GM23338 (cell line): ENCODE data around the gene MMP24OS. TPM values are rescaled to one million over a fixed set of nuclear protein-coding genes. Genes with fewer than 3 reads are reported as not detected.

ENCODE experiments used
- ATAC-seq: fragments of 200-7000 bp; cut with Tn5 transposase; 3 replicates; pipeline ENCODE4 v1.9.1; 2020
- DNase-seq: peaks from one replicate; pipeline ENCODE4 v3.0.0-alpha.2; 2015; ENCODE audit warnings: low spot score
- H2AFZ ChIP-seq: fragments of 200-600 bp; sonication (generic); 2 replicates; pipeline ENCODE4 v1.8.0; 2016; ENCODE audit warnings: antibody characterized with exemption, mild to moderate bottlenecking, moderate library complexity
- H3F3A ChIP-seq: fragments of 200-600 bp; sonication (generic); replicated peaks from 2 replicates; pipeline ENCODE4 v1.8.0; 2017; ENCODE audit warnings: antibody characterized with exemption, mixed run types, low read depth
- H3K27ac ChIP-seq: fragments of 200-600 bp; sonication (generic); 2 replicates; pipeline ENCODE4 v1.6.1; 2016; ENCODE audit warnings: low read depth
- H3K27me3 ChIP-seq: fragments of 200-600 bp; sonication (generic); 2 replicates; pipeline ENCODE4 v1.8.0; 2016; ENCODE audit warnings: mild to moderate bottlenecking, mixed run types, moderate library complexity; ENCODE audit not compliant: insufficient read depth
- H3K36me3 ChIP-seq: fragments of 200-600 bp; sonication (generic); 2 replicates; pipeline ENCODE4 v1.8.0; 2016; ENCODE audit warnings: mild to moderate bottlenecking; ENCODE audit not compliant: insufficient read depth
- H3K4me1 ChIP-seq: fragments of 200-600 bp; sonication (generic); 2 replicates; pipeline ENCODE4 v1.8.0; 2016; ENCODE audit warnings: mild to moderate bottlenecking, moderate library complexity; ENCODE audit not compliant: insufficient read depth
- H3K4me2 ChIP-seq: fragments of 200-600 bp; sonication (generic); 2 replicates; pipeline ENCODE4 v1.7.1; 2017; ENCODE audit warnings: mixed run types
- H3K4me3 ChIP-seq: fragments of 200-600 bp; sonication (generic); 2 replicates; pipeline ENCODE4 v1.6.1; 2016; ENCODE audit warnings: mixed run types
- H3K79me2 ChIP-seq: fragments of 200-600 bp; sonication (generic); replicated peaks from 2 replicates; pipeline ENCODE4 v1.8.0; 2017; ENCODE audit warnings: mild to moderate bottlenecking; ENCODE audit not compliant: insufficient read depth
- H3K9me2 ChIP-seq: fragments of 200-600 bp; sonication (generic); 2 replicates; pipeline ENCODE4 v1.8.0; 2017; ENCODE audit not compliant: insufficient read depth
- H4K20me1 ChIP-seq: fragments of 200-600 bp; sonication (generic); replicated peaks from 2 replicates; pipeline ENCODE4 v1.8.0; 2017; ENCODE audit warnings: mild to moderate bottlenecking; ENCODE audit not compliant: insufficient read depth
- H3K27ac Mint-ChIP-seq: 2 replicates; pipeline ENCODE4 v1.8.0; 2020; ENCODE audit warnings: inconsistent platforms, mild to moderate bottlenecking, moderate library complexity, mixed read lengths
- H3K27me3 Mint-ChIP-seq: 3 replicates; pipeline ENCODE4 v1.8.0; 2022; ENCODE audit warnings: low read depth, mild to moderate bottlenecking, moderate library complexity, mixed read lengths, inconsistent platforms; ENCODE audit not compliant: insufficient read depth, poor library complexity
- H3K36me3 Mint-ChIP-seq: 3 replicates; pipeline ENCODE4 v1.8.0; 2021; ENCODE audit warnings: low read depth, mild to moderate bottlenecking, inconsistent platforms, moderate library complexity, mixed read lengths
- H3K4me1 Mint-ChIP-seq: 3 replicates; pipeline ENCODE4 v1.8.0; 2020; ENCODE audit warnings: mild to moderate bottlenecking, inconsistent platforms, mixed read lengths
- H3K4me3 Mint-ChIP-seq: 3 replicates; pipeline ENCODE4 v1.8.0; 2021; ENCODE audit warnings: moderate library complexity, mild to moderate bottlenecking, inconsistent platforms, mixed read lengths
- H3K9me3 Mint-ChIP-seq: 3 replicates; pipeline ENCODE4 v1.8.0; 2020; ENCODE audit warnings: moderate library complexity, mild to moderate bottlenecking, inconsistent platforms, mixed read lengths
- CREB1 ChIP-seq: fragments of 250-450 bp; sonication (Bioruptor Pico); IDR thresholded peaks from 2 replicates; pipeline ENCODE4 v1.5.0; 2020; ENCODE audit warnings: low read depth, mild to moderate bottlenecking, moderate library complexity
- CTCF ChIP-seq, 2 experiments: fragments of 200-600 bp in 1 of 2; sonication (generic) in 1 of 2; conservative IDR thresholded peaks; 2 replicates each; pipeline versions ENCODE4 v1.5.1 to v1.6.1; 2016 to 2017; ENCODE audit warnings: antibody characterized with exemption in 2 of 2, low read depth in 2 of 2, mild to moderate bottlenecking in 2 of 2, moderate library complexity in 1 of 2
- ETS1 ChIP-seq: IDR thresholded peaks from 2 replicates; pipeline ENCODE4 v1.6.1; 2016; ENCODE audit warnings: antibody characterized with exemption
- EZH2 ChIP-seq: fragments of 200-600 bp; sonication (generic); IDR thresholded peaks from one replicate; pipeline ENCODE4 v1.8.0; 2017; ENCODE audit warnings: antibody characterized with exemption, mild to moderate bottlenecking, low read depth; ENCODE audit not compliant: unreplicated experiment
- EZH2phosphoT487 ChIP-seq: fragments of 200-600 bp; sonication (generic); IDR thresholded peaks from one replicate; pipeline ENCODE4 v1.8.1; 2018; ENCODE audit warnings: antibody characterized with exemption; ENCODE audit not compliant: unreplicated experiment
- JUNB ChIP-seq: IDR thresholded peaks from one replicate; pipeline ENCODE4 v1.6.1; 2016; ENCODE audit warnings: antibody characterized with exemption; ENCODE audit not compliant: unreplicated experiment
- NANOG ChIP-seq: IDR thresholded peaks from 2 replicates; pipeline ENCODE4 v1.6.1; 2016; ENCODE audit warnings: antibody characterized with exemption, borderline replicate concordance
- POLR2AphosphoS5 ChIP-seq: IDR thresholded peaks from 2 replicates; pipeline ENCODE4 v1.6.1; 2016; ENCODE audit warnings: antibody characterized with exemption, low read depth
- REST ChIP-seq: IDR thresholded peaks from one replicate; pipeline ENCODE4 v1.6.1; 2018; ENCODE audit warnings: antibody characterized with exemption; ENCODE audit not compliant: unreplicated experiment
- STAT1 ChIP-seq: IDR thresholded peaks from one replicate; pipeline ENCODE4 v1.6.1; 2016; ENCODE audit warnings: antibody characterized with exemption; ENCODE audit not compliant: unreplicated experiment
- ZNF462 ChIP-seq: fragments of 250-450 bp; sonication (Bioruptor Pico); IDR thresholded peaks from 2 replicates; pipeline ENCODE4 v1.5.0; 2020; ENCODE audit warnings: mild to moderate bottlenecking, moderate library complexity
- polyA plus RNA-seq: library from polyadenylated mRNA; unstranded; fragments of >200 nt; fragmentation: Nextera tagmentation; extraction: Ambion mirVana; gene quantifications from 2 replicates; pipeline ENCODE4 v1.2.1, GENCODE V29; 2016
- total RNA-seq: library from RNA; depleted of rRNA; stranded (reverse); fragments of >200 nt; shearing (Covaris generic); gene quantifications from 2 replicates; pipeline ENCODE4 v1.2.3, GENCODE V29; 2014

The MMP24OS gene
- total and polyA plus RNA-seq, 2 experiments from 2014 or later = 10.5 to 25.4 TPM

- TF ChIP-seq EZH2phosphoT487 = no peak
- no peak for TF ChIP-seq STAT1
- TF ChIP-seq POLR2AphosphoS5 = no peak
- no peak for TF ChIP-seq CTCF (conservative IDR thresholded peaks at IDR 0.05; ENCODE audit: low read depth in 2 of 2)
- no peak for TF ChIP-seq ZNF462 (CRISPR knock-in tag)
- TF ChIP-seq EZH2 = no peak
- no peak for TF ChIP-seq REST
- TF ChIP-seq NANOG = no peak
- no peak for TF ChIP-seq ETS1
- TF ChIP-seq JUNB = no peak
- TF ChIP-seq CREB1 (CRISPR knock-in tag) = no peak
- Histone ChIP-seq H3K4me1 (peaks cover 4% of the 10 kb centered on the region), H2AFZ (no peak overlapping the region), H3K27ac (no peak overlapping the region), H3K27me3 (no peaks in the 10 kb centered on the region), H3K4me2 (no peak overlapping the region), H3F3A (0 out of 2 replicates have a peak, but pooled peaks cover 8% of the 10 kb centered on the region), H3K4me3 (no peak overlapping the region), H3K36me3 (no peaks in the 10 kb centered on the region), H4K20me1 (no peaks in the 10 kb centered on the region), H3K9me2 (no peaks in the 10 kb centered on the region), H3K79me2 (no peaks in the 10 kb centered on the region)
- no peak for DNase-seq
- peaks cover 18% of the 10 kb centered on the region for H3K4me1 Mint-ChIP-seq
- no peaks in the 10 kb centered on the region for H3K9me3 Mint-ChIP-seq
- ATAC-seq = no peak
- H3K27ac Mint-ChIP-seq = peak overlapping the region; percentile 51; the same call in 1 of the 2 replicates
- no peak overlapping the region; the same call in 2 of the 3 replicates for H3K4me3 Mint-ChIP-seq
- no peaks in the 10 kb centered on the region; the same call in 2 of the 3 replicates for H3K36me3 Mint-ChIP-seq
- H3K27me3 Mint-ChIP-seq = peaks cover 32% of the 10 kb centered on the region
Measured at GRCh38 chr20:35271073-35271882, 6.6 kb downstream of the MMP24OS start.
